GM18870 (cell line): ENCODE results near the gene TADA2B.

Experiments used
- ATAC-seq: cut with Tn5 transposase; IDR thresholded peaks from one replicate; pipeline ENCODE4 v1.9.1; 2021; ENCODE audit warnings: moderate library complexity; ENCODE audit not compliant: unreplicated experiment

Gene TADA2B

DNA sequence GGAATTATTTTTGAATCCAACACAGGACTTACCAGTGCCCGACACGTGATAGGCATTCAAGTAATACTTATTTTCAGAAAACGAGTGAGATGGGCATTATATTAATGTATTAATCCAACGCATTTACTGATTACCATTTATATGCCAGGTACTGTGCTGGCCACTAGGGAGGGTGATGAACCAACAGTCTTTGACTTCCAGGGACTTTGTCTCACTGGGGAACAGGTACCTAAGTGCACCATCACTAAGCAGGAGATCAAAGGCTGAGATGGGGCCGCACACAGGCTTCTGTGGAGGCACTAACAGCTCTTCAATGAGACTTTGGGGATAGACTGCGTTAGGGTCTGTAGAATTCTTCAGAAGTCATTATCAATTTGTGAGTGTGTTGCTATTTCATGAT is 5.7 kb upstream of the TADA2B start:
- no peak for ATAC-seq

GRCh38 chr4:7040765-7041164 is 2.4 kb upstream of the TADA2B start:
- ATAC-seq, result no peak

DNA sequence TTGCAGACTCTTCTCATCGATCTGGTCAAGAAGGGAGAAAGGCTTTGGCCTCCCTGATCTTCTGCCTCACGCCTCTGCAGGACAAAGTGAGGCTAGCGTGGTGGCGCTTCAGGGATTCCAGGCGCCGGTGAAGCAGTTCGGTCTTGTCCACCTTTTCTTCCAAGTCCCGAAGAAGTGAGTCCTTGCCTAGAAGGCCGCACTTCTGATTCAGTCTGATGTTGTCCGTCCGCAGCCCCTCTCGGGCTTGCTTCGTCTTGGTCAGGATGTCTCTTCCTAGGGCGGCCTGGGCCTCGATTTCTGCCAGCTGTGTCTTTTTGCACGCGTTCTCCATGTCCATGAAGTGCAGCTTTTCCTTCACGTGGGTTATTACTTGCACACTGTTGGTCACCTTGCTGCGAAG is 1.9 kb upstream of the TADA2B start:
- ATAC-seq, result no peak

DNA sequence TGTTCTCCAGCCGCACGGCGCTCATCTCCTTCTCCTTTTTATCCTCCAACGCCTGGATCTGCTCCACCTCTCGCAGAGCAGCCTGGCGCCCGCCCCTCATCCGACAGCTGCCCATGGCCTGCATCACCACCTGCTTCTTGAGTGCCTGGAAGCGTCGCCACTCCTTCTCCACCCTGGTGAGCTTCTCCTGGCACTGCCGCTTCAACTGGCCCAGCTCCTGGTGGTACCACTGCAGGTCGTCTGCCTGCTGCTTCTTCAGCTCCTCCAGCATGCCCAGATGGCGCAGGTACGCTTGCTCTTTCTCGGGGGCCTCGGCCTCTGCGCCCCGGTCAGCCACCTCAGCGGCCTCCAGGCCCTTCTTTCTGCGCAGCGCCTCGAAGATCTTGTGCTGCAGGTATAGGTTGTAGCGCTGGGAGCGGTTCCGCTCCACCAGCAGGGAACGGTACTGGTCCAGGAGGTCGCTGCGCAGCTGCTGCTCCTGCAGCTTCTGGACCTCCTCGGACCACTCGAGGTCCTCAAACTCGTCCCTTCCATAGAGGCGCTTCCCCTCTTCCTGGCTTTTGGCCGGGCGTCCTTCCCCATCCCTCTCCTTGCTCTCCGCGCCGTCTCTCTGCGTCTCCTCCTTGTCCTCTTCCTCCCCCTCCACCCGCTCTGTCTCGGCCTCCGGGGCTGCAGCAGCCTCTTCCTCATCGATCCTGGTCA is 1.2 kb upstream of the TADA2B start:
- ATAC-seq, result no peak

DNA sequence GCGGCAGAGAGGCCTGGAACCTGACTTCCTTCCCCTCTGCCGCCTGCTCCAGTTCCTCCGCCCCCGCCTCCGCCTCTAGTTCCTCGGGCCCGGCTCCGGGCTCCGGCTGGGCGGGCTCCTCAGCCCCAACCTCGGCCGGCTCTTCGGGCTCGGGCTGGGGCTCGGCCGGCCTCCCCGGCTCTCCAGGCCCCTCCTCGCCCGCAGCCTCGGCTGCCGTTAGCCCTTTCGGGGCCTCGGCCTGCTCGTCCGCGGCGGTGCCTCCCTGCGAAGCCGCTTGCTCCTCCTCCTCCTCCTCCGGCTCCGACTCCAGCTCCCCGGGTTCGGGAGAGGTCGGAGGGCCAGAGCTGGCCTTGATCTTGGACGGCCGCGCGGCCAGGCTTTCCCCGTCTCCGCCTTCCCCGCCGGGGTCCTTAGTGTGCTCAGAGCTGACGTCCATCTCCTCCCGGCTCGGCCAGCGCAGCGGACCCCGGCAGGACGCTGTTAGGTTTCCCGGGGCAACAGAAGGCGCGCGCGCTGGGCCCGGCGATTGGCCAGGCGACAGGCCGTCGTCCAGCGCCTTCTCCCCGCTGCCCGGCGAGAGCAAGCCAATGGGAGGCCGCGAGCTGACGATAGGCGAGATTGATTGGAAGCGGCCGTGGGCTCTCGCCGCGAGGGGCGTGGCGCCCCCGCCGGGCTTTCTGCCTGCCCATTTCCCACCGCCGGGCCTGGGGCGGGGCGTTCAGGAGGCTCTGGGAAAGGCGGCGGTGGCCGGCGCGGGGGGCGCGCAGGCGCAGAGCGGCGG is 479 bp upstream of the TADA2B start:
- ATAC-seq, result peak; percentile 65

DNA sequence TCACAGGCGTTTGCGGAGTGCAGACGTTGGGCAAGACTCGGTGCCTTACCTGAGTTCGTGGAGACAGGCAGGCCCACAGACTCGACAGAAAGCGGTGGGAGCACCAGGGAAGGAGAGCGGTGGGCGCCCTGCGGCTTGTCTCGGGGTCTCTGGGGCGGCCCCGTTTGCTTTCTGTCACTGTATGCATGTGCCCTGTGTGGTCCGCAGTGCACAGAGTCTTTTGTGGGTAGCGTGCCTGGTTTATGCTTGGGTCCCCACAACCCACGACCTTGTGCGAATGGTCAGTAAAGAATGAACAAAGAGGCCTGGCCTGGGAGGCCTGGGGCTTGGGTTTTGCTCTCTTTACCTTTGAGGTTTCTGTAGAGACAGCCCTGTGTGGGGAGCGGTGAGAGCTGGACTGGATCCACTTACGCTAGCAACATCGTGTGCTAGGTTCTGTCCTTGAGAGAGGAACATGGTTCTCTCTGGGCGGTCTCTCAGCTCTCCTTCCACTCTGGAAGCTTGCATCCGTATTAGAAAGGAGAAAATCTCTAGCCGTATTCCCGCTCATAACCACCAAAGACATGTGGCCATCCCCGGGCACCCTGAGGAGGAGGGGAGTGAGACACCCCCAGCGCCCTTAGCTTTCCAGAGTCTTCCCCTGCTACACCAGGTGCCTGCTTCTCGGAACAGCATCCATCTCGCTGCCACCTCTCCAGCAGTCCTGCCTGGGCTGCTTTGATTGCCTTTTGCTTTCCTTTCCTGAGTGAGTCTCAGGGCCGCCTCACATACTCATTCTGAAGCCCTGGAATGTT is 1.2 kb downstream of the TADA2B start:
- no peak for ATAC-seq

GRCh38 chr4:7045553-7045952 is 2.4 kb downstream of the TADA2B start:
- ATAC-seq, result no peak

DNA sequence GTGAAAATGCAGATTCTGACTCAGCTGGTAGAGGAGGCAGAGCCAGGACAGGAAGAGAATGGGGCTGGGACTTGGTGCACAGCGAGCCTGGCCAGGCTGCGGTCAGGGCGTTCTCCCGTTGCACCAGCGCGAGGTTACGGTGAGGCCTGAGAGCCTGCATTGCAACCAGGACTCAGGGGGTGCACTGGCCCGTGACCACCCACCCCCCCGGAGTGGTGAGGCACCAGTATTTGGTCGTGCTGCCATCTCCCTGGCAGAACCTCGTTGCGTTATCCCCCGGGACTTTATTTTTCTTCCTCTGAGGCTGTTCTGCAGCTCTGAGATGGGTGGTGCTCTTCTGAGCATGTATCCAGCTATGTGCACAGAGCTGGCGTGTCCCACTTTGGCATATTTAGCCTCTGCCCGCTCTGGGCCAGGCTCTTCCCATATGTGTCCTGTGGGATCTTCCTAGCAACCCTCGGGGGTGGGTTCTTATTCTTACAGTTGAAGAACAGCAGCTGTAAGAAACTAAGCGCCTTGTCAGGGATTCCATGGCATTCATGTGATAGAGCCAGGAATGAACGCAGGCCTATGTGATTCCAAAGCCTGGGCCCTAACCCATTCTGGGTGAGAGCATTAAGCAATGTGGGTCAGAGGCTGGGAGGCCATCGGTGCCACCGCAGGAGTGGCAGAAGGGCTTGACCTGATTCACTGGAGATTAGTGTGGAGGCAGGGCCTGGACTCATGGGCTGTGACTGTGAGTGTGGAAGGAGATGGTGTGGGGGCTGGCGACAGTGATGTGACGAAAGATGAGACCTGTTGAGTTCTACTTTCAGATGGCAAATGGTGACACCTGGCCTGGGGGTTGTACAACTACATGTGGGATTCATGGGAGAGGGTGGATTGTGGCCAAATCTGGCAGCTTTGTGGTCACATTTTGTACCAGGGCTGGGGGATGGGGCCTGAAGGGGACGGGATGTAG is 3.1 kb downstream of the TADA2B start:
- no peak for ATAC-seq

DNA sequence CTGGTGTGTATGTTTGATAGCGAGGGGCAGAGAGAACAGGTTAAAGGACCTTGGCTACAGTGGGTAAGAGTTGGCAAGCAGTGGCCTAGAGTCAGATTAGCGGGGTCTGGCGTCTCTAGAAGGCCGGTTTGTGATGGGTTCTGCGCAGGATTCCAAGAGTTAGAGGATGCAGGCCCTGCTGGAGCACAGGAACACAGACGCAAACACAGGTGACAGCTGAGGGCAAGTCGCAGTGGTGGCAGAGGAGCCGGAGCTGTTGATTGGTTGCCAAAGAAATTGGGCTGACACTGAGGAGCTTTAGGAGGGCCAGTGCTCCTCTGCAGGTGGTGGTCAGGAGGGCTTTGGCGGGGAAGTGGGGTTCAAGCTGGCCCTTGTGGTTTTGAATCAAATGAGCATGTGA is 3.8 kb downstream of the TADA2B start:
- no peak for ATAC-seq

GRCh38 chr4:7048642-7049041 is 5.5 kb downstream of the TADA2B start:
- no peak for ATAC-seq

GRCh38 chr4:7049295-7049694 is 6.1 kb downstream of the TADA2B start:
- ATAC-seq, result no peak

GRCh38 chr4:7049739-7050138 is 6.6 kb downstream of the TADA2B start:
- no peak for ATAC-seq

GRCh38 chr4:7050481-7051143 is 7.4 kb downstream of the TADA2B start:
- no peak for ATAC-seq

DNA sequence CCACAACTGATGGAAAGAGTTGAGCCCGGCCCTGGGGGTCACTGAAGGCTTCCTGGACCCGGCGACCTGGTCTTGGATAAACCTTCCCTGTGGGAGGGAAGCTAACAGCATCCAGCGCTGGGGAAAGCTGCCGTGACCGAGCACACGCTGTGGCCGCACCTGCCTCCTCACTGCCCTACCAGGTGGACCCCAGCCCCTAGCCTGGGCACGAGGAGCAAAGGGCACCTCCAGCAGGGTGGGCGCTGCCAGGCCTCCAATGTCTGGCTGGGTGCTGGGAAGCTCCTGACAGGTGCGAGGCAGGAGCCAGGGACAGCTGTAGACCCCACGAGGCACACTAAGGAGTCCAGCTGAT is 7.9 kb downstream of the TADA2B start:
- no peak for ATAC-seq

GRCh38 chr4:7051905-7052304 is 8.7 kb downstream of the TADA2B start:
- ATAC-seq, result no peak

- ATAC-seq, result no peak
Measured at GRCh38 chr4:7052313-7052712, 9.1 kb downstream of the TADA2B start.

DNA sequence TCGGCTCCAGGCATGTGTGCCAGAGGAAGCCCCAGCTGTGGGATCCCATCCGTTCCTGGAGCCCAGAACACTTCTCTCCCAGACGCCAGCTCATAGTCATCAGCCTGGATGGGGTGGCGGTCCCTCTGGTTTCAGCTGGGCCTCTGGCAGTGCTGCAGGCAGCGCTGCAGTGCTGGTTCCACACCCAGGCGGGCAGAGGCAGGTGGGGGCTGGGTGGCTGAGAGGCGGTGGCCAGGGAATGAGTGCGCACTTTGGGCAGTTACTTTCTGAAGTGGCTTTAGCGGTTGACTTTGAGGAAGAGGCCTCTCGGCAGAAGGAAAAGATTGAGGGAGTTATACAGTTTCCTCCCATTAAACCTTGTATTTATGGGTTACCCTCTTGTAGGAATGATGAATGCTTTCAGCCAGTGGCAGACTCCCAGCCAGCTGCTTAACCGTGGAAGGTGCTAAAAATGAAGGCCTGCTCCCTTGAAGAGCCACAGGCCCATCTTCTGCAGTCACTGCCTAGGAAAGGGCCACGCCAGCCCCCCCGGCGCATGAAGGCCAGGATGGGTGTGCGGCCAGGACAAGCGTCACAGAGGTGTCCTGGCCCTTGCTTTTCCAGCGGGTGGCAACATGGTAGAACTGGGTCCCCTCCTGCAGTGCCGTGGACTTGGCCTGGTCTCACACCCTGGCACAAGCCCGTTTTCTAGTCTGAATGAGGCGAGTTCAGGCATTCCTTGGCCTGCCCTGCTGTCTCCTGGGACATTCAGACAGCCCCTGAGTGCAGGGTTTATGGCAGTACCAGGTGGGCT is 9.9 kb downstream of the TADA2B start:
- ATAC-seq, result no peak

GRCh38 chr4:7054106-7054880 is 11.1 kb downstream of the TADA2B start:
- no peak for ATAC-seq
